Measurements from ENCODE around the gene PHKA1. TPM values are rescaled to one million over a fixed set of nuclear protein-coding genes. Genes with fewer than 3 reads are reported as not detected.

The PHKA1 gene
- total and polyA plus RNA-seq, 2 donors (not counting 3 experiments of a cell fraction or from before 2014, with no cell fraction given) = 3.3 to 5.5 TPM

GRCh38 chrX:72683631-72684030, 30.5 kb downstream of the PHKA1 start:
- Histone ChIP-seq H3K27ac (ENCODE audit: insufficient read depth, low read depth, low read length) (no peak overlapping the region), H3K4me2 (ENCODE audit: insufficient read depth, low read length) (no peak overlapping the region), H3K4me3 (replicated peaks in 1 of 3; ENCODE audit: insufficient read depth in 1 of 3, low read depth in 1 of 3, low read length in 3 of 3) (no peak overlapping the region), H3K27me3 (ENCODE audit: control insufficient read depth in 2 of 2, insufficient read depth in 2 of 2, low read length in 2 of 2) (no peaks in the 10 kb centered on the region), H3K9ac (replicated peaks; ENCODE audit: extremely low read depth, insufficient read depth, low read length) (no peak overlapping the region), H3K79me2 (ENCODE audit: control insufficient read depth, insufficient read depth, low read length) (no peaks in the 10 kb centered on the region), H4K20me1 (replicated peaks; ENCODE audit: control insufficient read depth, extremely low read depth, insufficient read depth, low read length) (no peaks in the 10 kb centered on the region), H2AFZ (ENCODE audit: low read depth, low read length) (no peak overlapping the region), H3K36me3 (ENCODE audit: control insufficient read depth in 2 of 2, extremely low read depth in 1 of 2, insufficient read depth in 2 of 2, low read length in 2 of 2) (no peaks in the 10 kb centered on the region), H3K4me1 (ENCODE audit: control insufficient read depth, extremely low read depth, insufficient read depth, low read length) (no peaks in the 10 kb centered on the region), H3K9me1 (replicated peaks; ENCODE audit: control insufficient read depth, extremely low read depth, insufficient read depth, low read length) (no peaks in the 10 kb centered on the region), H3K9me3 (replicated peaks; ENCODE audit: control insufficient read depth, insufficient read depth, low read length) (no peaks in the 10 kb centered on the region)
- DNase-seq (ENCODE audit: low read depth, low spot score) (no peak), FAIRE-seq (no peak)
- dilution Hi-C loops (cut with MboI; ENCODE audit: extremely low pct_ligation_motif_present, low sequenced_read_pairs) (no loop called here), intact Hi-C loops (cut with micrococcal nuclease) (no loop called here)
- BruUV-seq (replicated peaks) = no TSS peak
- TF ChIP-seq POLR2A (IDR thresholded peaks at IDR 0.05; ENCODE audit: low read depth, low read length) (no peak), POLR2AphosphoS5 (IDR thresholded peaks at IDR 0.05; ENCODE audit: insufficient read depth, low read depth, low read length) (no peak), EZH2 (IDR thresholded peaks at IDR 0.05; ENCODE audit: borderline replicate concordance, low read depth, low read length, severe bottlenecking) (no peak), MYC (IDR thresholded peaks at IDR 0.05; ENCODE audit: low read depth, low read length) (no peak), CTCF (IDR thresholded peaks at IDR 0.05; ENCODE audit: extremely low read depth in 1 of 2, insufficient read depth in 1 of 2, low read depth in 1 of 2, low read length in 2 of 2) (no peak), FOS (IDR thresholded peaks at IDR 0.05; ENCODE audit: borderline replicate concordance, insufficient read depth, low read length) (no peak), MAX (IDR thresholded peaks at IDR 0.05; ENCODE audit: insufficient read depth, insufficient read length) (no peak), GATA2 (IDR thresholded peaks at IDR 0.05; ENCODE audit: insufficient read depth, insufficient read length, low read depth, low read length) (no peak), JUN (IDR thresholded peaks at IDR 0.05; ENCODE audit: borderline replicate concordance, insufficient read depth, insufficient read length, low read depth) (no peak)
- POLR2A ChIA-PET = no interaction called here
- CTCF ChIA-PET = no interaction called here

All from endothelial cell of umbilical vein (primary cell).